Neural cell (in vitro differentiated cells): ENCODE results near the gene CNIH3. TPM values are rescaled to one million over a fixed set of nuclear protein-coding genes. Genes with fewer than 3 reads are reported as not detected.
"Not testable (repeated sequence)": the region's sequence is repeated elsewhere in the genome, so short reads cannot be mapped to it uniquely, and the experiment has no call there.

Experiments
- H2AFZ ChIP-seq: fragments of 200-600, 300-800 bp; sonication (generic), shearing (Covaris generic); 2 replicates; pipeline ENCODE4 v1.6.0; 2014; ENCODE audit warnings: low read depth, mild to moderate bottlenecking, antibody characterized with exemption, low read length, moderate library complexity
- H3F3A ChIP-seq: fragments of 200-600 bp; shearing (Covaris generic); 2 replicates; pipeline ENCODE4 v1.6.1; 2016; ENCODE audit warnings: mild to moderate bottlenecking, moderate library complexity, mixed read lengths, antibody characterized with exemption, low read length; ENCODE audit not compliant: insufficient read depth, poor library complexity, severe bottlenecking
- H3K27ac ChIP-seq: fragments of 200-600, 300-800 bp; sonication (generic), shearing (Covaris generic); 2 replicates; pipeline ENCODE4 v1.5.1; 2014; ENCODE audit warnings: mild to moderate bottlenecking, low read length, moderate library complexity
- H3K27me3 ChIP-seq: fragments of 300-800, 200-600 bp; sonication (generic), shearing (Covaris generic); 2 replicates; pipeline ENCODE4 v1.6.0; 2014; ENCODE audit warnings: mild to moderate bottlenecking, low read depth, low read length, moderate library complexity; ENCODE audit not compliant: insufficient read depth
- H3K36me3 ChIP-seq: fragments of 300-800, 200-600 bp; sonication (generic), shearing (Covaris generic); 2 replicates; pipeline ENCODE4 v1.5.1; 2014; ENCODE audit warnings: mild to moderate bottlenecking, antibody characterized with exemption, low read length, moderate library complexity; ENCODE audit not compliant: insufficient read depth
- H3K4me2 ChIP-seq: fragments of 300-800, 200-600 bp; sonication (generic), shearing (Covaris generic); 2 replicates; pipeline ENCODE4 v1.6.0; 2014; ENCODE audit warnings: mild to moderate bottlenecking, low read length
- H3K4me3 ChIP-seq: fragments of 300-800, 200-600 bp; sonication (generic), shearing (Covaris generic); 2 replicates; pipeline ENCODE4 v1.5.1; 2014; ENCODE audit warnings: mild to moderate bottlenecking, low read length, moderate library complexity
- H3K79me2 ChIP-seq: fragments of 200-600 bp; shearing (Covaris generic); replicated peaks from 2 replicates; pipeline ENCODE4 v1.6.0; 2014; ENCODE audit warnings: mild to moderate bottlenecking, low read length, moderate library complexity; ENCODE audit not compliant: insufficient read depth
- H3K9ac ChIP-seq: fragments of 300-800, 200-600 bp; sonication (generic), shearing (Covaris generic); 2 replicates; pipeline ENCODE4 v1.6.1; 2016; ENCODE audit warnings: mild to moderate bottlenecking, low read length, mixed read lengths
- H3K9me2 ChIP-seq: fragments of 200-600 bp; shearing (Covaris generic); 2 replicates; pipeline ENCODE4 v1.6.1; 2016; ENCODE audit warnings: mild to moderate bottlenecking, low read length, mixed read lengths; ENCODE audit not compliant: insufficient read depth
- H3K9me3 ChIP-seq: fragments of 200-600, 300-800 bp; sonication (generic), shearing (Covaris generic); 2 replicates; pipeline ENCODE4 v1.6.1; 2016; ENCODE audit warnings: mild to moderate bottlenecking, mixed run types, low read length, moderate library complexity, mixed read lengths
- H4K20me1 ChIP-seq: fragments of 200-600 bp; shearing (Covaris generic); 2 replicates; pipeline ENCODE4 v1.6.1; 2016; ENCODE audit warnings: mild to moderate bottlenecking, mixed run types; ENCODE audit not compliant: insufficient read depth
- EP300 ChIP-seq: fragments of 450-650 bp; conservative IDR thresholded peaks from 2 replicates; pipeline ENCODE4 v1.6.1; 2014; ENCODE audit warnings: antibody characterized with exemption, mild to moderate bottlenecking, moderate library complexity; ENCODE audit not compliant: poor library complexity, severe bottlenecking
- EZH2 ChIP-seq: fragments of 200-600, 300-800 bp; shearing (Covaris generic), sonication (generic); IDR thresholded peaks from 2 replicates; pipeline ENCODE4 v1.6.1; 2014; ENCODE audit warnings: antibody characterized with exemption, low read length, borderline replicate concordance, mild to moderate bottlenecking; ENCODE audit not compliant: insufficient read depth, poor library complexity, severe bottlenecking
- MXI1 ChIP-seq: fragments of 450-650 bp; conservative IDR thresholded peaks from 2 replicates; pipeline ENCODE4 v1.6.1; 2014; ENCODE audit warnings: antibody characterized with exemption, mild to moderate bottlenecking; ENCODE audit not compliant: poor library complexity, severe bottlenecking
- POLR2AphosphoS5 ChIP-seq: IDR thresholded peaks from 2 replicates; pipeline ENCODE4 v1.6.1; 2012
- RAD21 ChIP-seq: fragments of 450-650 bp; conservative IDR thresholded peaks from 2 replicates; pipeline ENCODE4 v1.6.1; 2014; ENCODE audit warnings: antibody characterized with exemption, mild to moderate bottlenecking, moderate library complexity
- SMC3 ChIP-seq: fragments of 450-650 bp; conservative IDR thresholded peaks from 2 replicates; pipeline ENCODE4 v1.6.1; 2014; ENCODE audit warnings: antibody characterized with exemption, mild to moderate bottlenecking, moderate library complexity; ENCODE audit not compliant: poor library complexity
- TAF1 ChIP-seq: IDR thresholded peaks from 2 replicates; pipeline ENCODE4 v1.6.1; 2012; ENCODE audit warnings: low read depth
- polyA plus RNA-seq: library from polyadenylated mRNA; depleted of rRNA; stranded (reverse); fragments of >200 nt; gene quantifications from 2 replicates; pipeline ENCODE4 v1.2.3, GENCODE V29; 2014
- TF ChIP-seq, protein P1 (sequence below): IDR thresholded peaks from 2 replicates; pipeline ENCODE4 v1.6.1; 2012; ENCODE audit warnings: borderline replicate concordance
- TF ChIP-seq, protein P2 (sequence below): fragments of 450-650 bp; IDR thresholded peaks from 2 replicates; pipeline ENCODE4 v1.5.1; 2014; ENCODE audit warnings: antibody characterized with exemption, mild to moderate bottlenecking, moderate library complexity; ENCODE audit not compliant: poor library complexity, severe bottlenecking

CNIH3 gene
- polyA plus RNA-seq, 1 donor from 2014 or later = 9.3 TPM

DNA sequence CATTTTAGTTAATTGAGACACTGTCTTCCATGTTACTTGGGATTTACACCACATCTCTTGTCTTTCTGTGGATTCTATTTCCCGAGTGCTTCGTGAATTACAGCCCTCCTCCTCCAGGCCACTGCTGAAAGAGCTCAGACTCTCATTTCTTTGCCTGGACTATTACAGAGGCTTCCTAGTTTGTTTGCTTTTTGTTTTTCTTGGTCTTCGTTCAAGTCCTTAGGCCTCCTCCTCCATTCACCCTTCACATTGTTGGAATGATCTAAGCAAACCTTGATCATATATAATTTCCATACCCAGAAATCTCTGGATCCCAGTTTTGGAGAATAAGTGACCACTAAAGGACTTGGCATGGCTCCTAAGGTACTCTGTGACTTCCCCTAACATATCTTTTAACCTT is 94.1 kb downstream of the CNIH3 start:
- Histone ChIP-seq H2AFZ (no peak overlapping the region), H3K36me3 (no peaks in the 10 kb centered on the region), H3K9ac (no peak overlapping the region), H3K79me2 (no peaks in the 10 kb centered on the region), H4K20me1 (no peaks in the 10 kb centered on the region), H3K27ac (no peak overlapping the region), H3K27me3 (no peaks in the 10 kb centered on the region), H3F3A (no peaks in the 10 kb centered on the region), H3K4me2 (no peak overlapping the region), H3K9me2 (no peaks in the 10 kb centered on the region), H3K4me3 (no peak overlapping the region), H3K9me3 (no peaks in the 10 kb centered on the region)
- TF ChIP-seq EZH2 = no peak
- TF ChIP-seq, protein P1, sequence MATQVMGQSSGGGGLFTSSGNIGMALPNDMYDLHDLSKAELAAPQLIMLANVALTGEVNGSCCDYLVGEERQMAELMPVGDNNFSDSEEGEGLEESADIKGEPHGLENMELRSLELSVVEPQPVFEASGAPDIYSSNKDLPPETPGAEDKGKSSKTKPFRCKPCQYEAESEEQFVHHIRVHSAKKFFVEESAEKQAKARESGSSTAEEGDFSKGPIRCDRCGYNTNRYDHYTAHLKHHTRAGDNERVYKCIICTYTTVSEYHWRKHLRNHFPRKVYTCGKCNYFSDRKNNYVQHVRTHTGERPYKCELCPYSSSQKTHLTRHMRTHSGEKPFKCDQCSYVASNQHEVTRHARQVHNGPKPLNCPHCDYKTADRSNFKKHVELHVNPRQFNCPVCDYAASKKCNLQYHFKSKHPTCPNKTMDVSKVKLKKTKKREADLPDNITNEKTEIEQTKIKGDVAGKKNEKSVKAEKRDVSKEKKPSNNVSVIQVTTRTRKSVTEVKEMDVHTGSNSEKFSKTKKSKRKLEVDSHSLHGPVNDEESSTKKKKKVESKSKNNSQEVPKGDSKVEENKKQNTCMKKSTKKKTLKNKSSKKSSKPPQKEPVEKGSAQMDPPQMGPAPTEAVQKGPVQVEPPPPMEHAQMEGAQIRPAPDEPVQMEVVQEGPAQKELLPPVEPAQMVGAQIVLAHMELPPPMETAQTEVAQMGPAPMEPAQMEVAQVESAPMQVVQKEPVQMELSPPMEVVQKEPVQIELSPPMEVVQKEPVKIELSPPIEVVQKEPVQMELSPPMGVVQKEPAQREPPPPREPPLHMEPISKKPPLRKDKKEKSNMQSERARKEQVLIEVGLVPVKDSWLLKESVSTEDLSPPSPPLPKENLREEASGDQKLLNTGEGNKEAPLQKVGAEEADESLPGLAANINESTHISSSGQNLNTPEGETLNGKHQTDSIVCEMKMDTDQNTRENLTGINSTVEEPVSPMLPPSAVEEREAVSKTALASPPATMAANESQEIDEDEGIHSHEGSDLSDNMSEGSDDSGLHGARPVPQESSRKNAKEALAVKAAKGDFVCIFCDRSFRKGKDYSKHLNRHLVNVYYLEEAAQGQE = no peak
- no peak for TF ChIP-seq RAD21
- TF ChIP-seq MXI1 = no peak
- no peak for TF ChIP-seq POLR2AphosphoS5
- no peak for TF ChIP-seq EP300
- TF ChIP-seq, protein P2, sequence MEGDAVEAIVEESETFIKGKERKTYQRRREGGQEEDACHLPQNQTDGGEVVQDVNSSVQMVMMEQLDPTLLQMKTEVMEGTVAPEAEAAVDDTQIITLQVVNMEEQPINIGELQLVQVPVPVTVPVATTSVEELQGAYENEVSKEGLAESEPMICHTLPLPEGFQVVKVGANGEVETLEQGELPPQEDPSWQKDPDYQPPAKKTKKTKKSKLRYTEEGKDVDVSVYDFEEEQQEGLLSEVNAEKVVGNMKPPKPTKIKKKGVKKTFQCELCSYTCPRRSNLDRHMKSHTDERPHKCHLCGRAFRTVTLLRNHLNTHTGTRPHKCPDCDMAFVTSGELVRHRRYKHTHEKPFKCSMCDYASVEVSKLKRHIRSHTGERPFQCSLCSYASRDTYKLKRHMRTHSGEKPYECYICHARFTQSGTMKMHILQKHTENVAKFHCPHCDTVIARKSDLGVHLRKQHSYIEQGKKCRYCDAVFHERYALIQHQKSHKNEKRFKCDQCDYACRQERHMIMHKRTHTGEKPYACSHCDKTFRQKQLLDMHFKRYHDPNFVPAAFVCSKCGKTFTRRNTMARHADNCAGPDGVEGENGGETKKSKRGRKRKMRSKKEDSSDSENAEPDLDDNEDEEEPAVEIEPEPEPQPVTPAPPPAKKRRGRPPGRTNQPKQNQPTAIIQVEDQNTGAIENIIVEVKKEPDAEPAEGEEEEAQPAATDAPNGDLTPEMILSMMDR = no peak
- no peak for TF ChIP-seq SMC3
- TF ChIP-seq TAF1 = no peak

DNA sequence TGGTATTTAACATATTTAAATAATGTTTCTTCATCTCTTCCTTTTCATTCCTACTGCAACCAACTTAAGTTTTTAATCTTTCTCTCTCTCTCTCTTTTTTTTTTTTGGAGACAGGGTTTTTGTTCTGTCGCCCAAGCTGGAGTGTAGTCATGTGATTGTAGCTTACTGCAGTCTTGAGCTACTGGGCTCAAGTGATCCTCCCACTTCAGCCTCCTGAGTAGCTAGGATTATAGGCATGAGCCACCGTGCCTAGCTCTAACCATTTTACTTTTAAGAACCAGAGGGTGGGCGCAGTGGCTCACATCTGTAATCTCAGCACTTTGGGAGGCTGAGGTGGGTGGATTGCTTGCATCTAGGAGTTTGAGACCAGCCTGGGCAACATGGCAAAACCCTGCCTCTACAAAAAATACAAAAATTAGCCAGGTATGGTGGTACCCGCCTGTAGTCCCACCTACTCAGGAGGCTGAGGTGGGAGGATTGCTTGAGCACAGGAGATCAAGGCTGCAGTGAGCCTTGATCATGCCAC is 95.2 kb downstream of the CNIH3 start:
- H3F3A ChIP-seq, H2AFZ ChIP-seq, H3K9me2 ChIP-seq, H3K79me2 ChIP-seq, H3K4me2 ChIP-seq, H3K9ac ChIP-seq, H3K27ac ChIP-seq, H3K4me3 ChIP-seq, H3K27me3 ChIP-seq, H3K36me3 ChIP-seq, H3K9me3 ChIP-seq, H4K20me1 ChIP-seq: not testable (repeated sequence)

DNA sequence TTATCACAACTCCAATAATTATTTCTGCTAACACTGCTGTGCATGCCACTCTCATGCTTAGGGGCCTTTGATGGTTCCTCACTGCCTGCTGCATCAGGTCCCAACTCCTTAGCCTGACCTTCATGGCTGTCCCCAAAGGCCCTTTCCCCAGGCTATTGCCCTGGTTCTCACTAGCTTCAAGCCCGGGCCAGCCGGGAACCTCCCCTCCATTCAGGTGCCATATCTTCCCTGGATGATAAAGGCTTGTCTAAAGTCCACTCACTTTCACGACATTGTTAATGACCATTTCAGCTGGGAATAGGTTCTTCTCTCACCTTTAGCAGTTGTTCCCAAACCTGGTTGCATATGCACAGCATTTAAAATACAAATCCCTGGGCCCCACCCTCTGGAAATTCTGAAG is 95.8 kb downstream of the CNIH3 start:
- no peaks in the 10 kb centered on the region for H3K9me3 ChIP-seq
- no peak overlapping the region for H2AFZ ChIP-seq
- no peaks in the 10 kb centered on the region for H3F3A ChIP-seq
- no peaks in the 10 kb centered on the region for H4K20me1 ChIP-seq
- no peaks in the 10 kb centered on the region for H3K79me2 ChIP-seq
- H3K9me2 ChIP-seq = no peaks in the 10 kb centered on the region
- no peak overlapping the region for H3K27ac ChIP-seq
- H3K4me3 ChIP-seq = no peak overlapping the region
- no peak overlapping the region for H3K4me2 ChIP-seq
- H3K27me3 ChIP-seq = no peaks in the 10 kb centered on the region
- TF ChIP-seq RAD21 = no peak
- TF ChIP-seq POLR2AphosphoS5 = no peak
- TF ChIP-seq, protein P1 = no peak
- no peak for TF ChIP-seq MXI1
- no peak for TF ChIP-seq TAF1
- TF ChIP-seq, protein P2 = no peak
- TF ChIP-seq EZH2 = no peak
- no peak for TF ChIP-seq SMC3
- TF ChIP-seq EP300 = no peak
- H3K36me3 ChIP-seq = no peaks in the 10 kb centered on the region
- H3K9ac ChIP-seq = no peak overlapping the region
